Measurements from ENCODE around the gene NTRK3.

NTRK3 gene

GRCh38 chr15:87976552-87976951 lies 280.0 kb downstream of the NTRK3 start:
- no peak for TF ChIP-seq CTCF (IDR thresholded peaks at IDR 0.05; ENCODE audit: borderline replicate concordance, insufficient read depth, low read depth, low read length)
- H3K4me3 ChIP-seq (ENCODE audit: low read depth, low read length): no peak overlapping the region

- TF ChIP-seq CTCF (IDR thresholded peaks at IDR 0.05; ENCODE audit: borderline replicate concordance, insufficient read depth, low read depth, low read length): no peak
- no peak overlapping the region for H3K4me3 ChIP-seq (ENCODE audit: low read depth, low read length)
Measured at GRCh38 chr15:87973501-87974215, 282.9 kb downstream of the NTRK3 start.

GRCh38 chr15:87971076-87971475 lies 285.5 kb downstream of the NTRK3 start:
- no peak for TF ChIP-seq CTCF (IDR thresholded peaks at IDR 0.05; ENCODE audit: borderline replicate concordance, insufficient read depth, low read depth, low read length)
- no peak overlapping the region for H3K4me3 ChIP-seq (ENCODE audit: low read depth, low read length)

GRCh38 chr15:87967951-87968350 lies 288.6 kb downstream of the NTRK3 start:
- no peak for TF ChIP-seq CTCF (IDR thresholded peaks at IDR 0.05; ENCODE audit: borderline replicate concordance, insufficient read depth, low read depth, low read length)
- H3K4me3 ChIP-seq (ENCODE audit: low read depth, low read length): no peak overlapping the region

GRCh38 chr15:87965304-87965703 lies 291.2 kb downstream of the NTRK3 start:
- H3K4me3 ChIP-seq (ENCODE audit: low read depth, low read length): no peak overlapping the region

GRCh38 chr15:87962428-87962827 lies 294.1 kb downstream of the NTRK3 start:
- no peak overlapping the region for H3K4me3 ChIP-seq (ENCODE audit: low read depth, low read length)
- TF ChIP-seq CTCF (IDR thresholded peaks at IDR 0.05; ENCODE audit: borderline replicate concordance, insufficient read depth, low read depth, low read length): no peak

More at GRCh38 chr15:87965304-87965703, 291.2 kb downstream of the NTRK3 start:
- TF ChIP-seq CTCF (IDR thresholded peaks at IDR 0.05; ENCODE audit: borderline replicate concordance, insufficient read depth, low read depth, low read length): no peak

GRCh38 chr15:87961851-87962420 lies 294.6 kb downstream of the NTRK3 start:
- no peak overlapping the region for H3K4me3 ChIP-seq (ENCODE audit: low read depth, low read length)
- no peak for TF ChIP-seq CTCF (IDR thresholded peaks at IDR 0.05; ENCODE audit: borderline replicate concordance, insufficient read depth, low read depth, low read length)
